T-helper 1 cell treated with Interleukin-12 subunit alpha and Interleukin-12 subunit beta and Interleukin-4 antibody, amounts not matched to agents 30 μg/mL and 1 μg/mL, for 36 hours (primary cell): Measurements from ENCODE around the gene CTAGE6.
"Not testable (repeated sequence)": the region's sequence is repeated elsewhere in the genome, so short reads cannot be mapped to it uniquely, and the experiment has no call there.

Source experiments
- H3K27ac Mint-ChIP-seq: one replicate; pipeline ENCODE4 v1.8.0; 2021; ENCODE audit warnings: mild to moderate bottlenecking, mixed read lengths
- H3K27me3 Mint-ChIP-seq: one replicate; pipeline ENCODE4 v1.8.0; 2021; ENCODE audit warnings: low read depth, mixed read lengths
- H3K36me3 Mint-ChIP-seq: one replicate; pipeline ENCODE4 v1.8.0; 2021; ENCODE audit warnings: low read depth, mixed read lengths
- H3K4me1 Mint-ChIP-seq: one replicate; pipeline ENCODE4 v1.8.0; 2021; ENCODE audit warnings: low read depth, mixed read lengths
- H3K4me3 Mint-ChIP-seq: one replicate; pipeline ENCODE4 v1.8.0; 2021; ENCODE audit warnings: mild to moderate bottlenecking, moderate library complexity, mixed read lengths
- H3K9me3 Mint-ChIP-seq: one replicate; pipeline ENCODE4 v1.8.0; 2021; ENCODE audit warnings: mixed read lengths

The CTAGE6 gene

DNA sequence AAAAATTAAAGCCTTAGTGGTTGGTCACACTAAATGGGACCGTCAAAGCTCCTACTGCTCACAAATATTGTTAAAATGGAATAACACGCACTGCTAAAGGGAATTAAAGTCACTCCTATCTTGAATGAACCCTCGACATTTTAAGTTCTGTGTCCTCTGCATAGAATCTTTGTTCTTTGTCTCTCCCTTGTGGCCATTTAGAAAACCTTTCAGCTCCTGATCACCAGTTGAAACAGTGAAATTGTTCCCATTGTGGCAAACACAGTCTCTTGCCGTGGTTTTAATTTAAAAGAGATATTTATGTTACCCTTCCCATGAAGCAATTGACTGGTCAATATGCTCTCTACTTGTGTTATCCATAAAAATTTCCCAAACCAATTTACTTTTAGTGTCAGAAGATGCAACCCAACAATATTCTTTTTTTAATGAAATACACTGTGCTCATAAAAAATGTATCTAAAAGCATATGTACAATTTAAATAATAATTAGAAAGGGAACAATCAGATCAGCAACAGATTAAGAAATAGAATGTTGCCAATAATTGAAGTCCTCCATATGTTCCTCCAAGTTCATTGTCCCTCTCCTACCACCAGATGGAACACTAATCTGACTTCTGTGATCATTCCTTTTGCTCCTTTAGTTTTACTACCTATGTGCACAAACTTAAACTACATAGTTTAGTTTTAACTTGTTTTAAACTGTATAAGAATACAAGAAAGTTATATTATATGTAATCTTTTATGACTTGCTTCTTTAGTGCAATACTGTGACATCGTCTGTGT is 20.3 kb downstream of the CTAGE6 start:
- not testable (repeated sequence) for H3K27ac Mint-ChIP-seq, H3K27me3 Mint-ChIP-seq, H3K9me3 Mint-ChIP-seq, H3K4me3 Mint-ChIP-seq
- Mint-ChIP-seq H3K4me1 (peaks cover 11% of the 10 kb centered on the region), H3K36me3 (peaks cover 17% of the 10 kb centered on the region)

DNA sequence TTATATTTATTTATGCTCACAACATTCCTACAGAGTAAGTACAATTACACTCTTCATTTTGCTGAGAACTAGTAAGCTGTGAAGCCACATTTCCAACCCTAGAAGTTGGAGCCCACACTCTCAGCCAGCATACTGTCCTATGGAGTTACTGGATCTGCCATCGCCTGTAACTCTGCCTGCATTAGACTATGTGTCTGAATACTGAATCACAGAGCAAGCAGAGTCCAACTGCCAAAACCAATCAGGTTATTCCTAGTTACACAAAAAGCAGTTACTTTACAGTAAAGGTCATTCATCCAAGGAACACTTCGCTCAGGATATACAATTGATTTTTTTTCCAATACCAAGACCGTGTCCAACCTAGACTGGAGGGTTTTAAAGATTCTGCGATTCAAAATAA is 21.5 kb downstream of the CTAGE6 start:
- Mint-ChIP-seq H3K9me3 (no peaks in the 10 kb centered on the region), H3K27me3 (no peaks in the 10 kb centered on the region), H3K4me1 (peaks cover 11% of the 10 kb centered on the region), H3K4me3 (no peak overlapping the region), H3K36me3 (peaks cover 24% of the 10 kb centered on the region), H3K27ac (no peak overlapping the region)

DNA sequence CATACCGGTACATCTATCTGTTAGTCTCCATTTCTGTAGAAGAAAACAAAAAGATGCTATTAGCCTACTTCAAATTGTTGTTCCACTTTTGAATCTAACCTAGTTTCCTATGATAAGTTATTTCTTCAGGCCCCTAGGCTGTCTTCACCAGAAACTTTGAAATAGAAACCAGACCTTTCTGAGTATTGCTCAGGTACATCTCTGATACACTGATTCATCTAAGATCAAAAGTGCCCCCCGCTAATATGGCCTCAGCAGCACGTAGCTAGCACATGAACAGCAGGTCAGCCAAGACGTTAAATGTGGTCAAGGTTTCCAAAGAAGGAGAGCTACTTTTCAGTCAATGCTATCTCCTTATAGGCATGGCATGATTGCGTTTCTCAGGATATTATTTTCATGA is 23.6 kb downstream of the CTAGE6 start:
- peaks cover 40% of the 10 kb centered on the region for H3K36me3 Mint-ChIP-seq
- no peak overlapping the region for H3K4me3 Mint-ChIP-seq
- peaks cover 14% of the 10 kb centered on the region for H3K4me1 Mint-ChIP-seq
- H3K9me3 Mint-ChIP-seq, result no peaks in the 10 kb centered on the region
- H3K27ac Mint-ChIP-seq, result no peak overlapping the region
- H3K27me3 Mint-ChIP-seq, result no peaks in the 10 kb centered on the region

DNA sequence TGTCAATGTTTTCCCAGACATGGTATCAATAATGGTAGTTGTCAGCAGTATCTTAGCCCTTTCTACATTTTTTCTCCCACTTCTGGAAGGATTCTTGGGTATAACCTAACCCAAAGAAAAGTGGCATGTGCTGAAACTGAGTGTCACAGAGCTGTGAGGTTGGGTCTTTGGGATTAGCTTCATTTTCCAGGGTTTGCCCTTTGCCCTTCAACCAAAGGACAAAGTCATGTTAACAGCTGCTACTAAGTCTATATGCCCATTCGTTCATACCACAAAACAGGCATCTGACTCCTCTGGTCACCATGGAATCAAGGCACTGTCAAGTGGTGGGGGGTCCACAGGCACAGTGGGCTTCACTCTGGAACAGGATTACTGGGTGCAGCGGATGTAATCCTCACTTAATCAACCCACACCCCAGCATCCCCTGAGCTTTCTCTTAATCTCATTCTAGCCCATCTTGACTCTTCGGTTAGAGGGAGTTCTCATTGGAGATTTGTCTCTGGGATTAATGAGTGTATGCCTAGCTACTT is 29.1 kb downstream of the CTAGE6 start:
- Mint-ChIP-seq H3K4me1 (peaks cover 3% of the 10 kb centered on the region), H3K36me3 (peaks cover 34% of the 10 kb centered on the region), H3K27me3 (no peaks in the 10 kb centered on the region), H3K4me3 (no peak overlapping the region), H3K27ac (no peak overlapping the region), H3K9me3 (no peaks in the 10 kb centered on the region)

DNA sequence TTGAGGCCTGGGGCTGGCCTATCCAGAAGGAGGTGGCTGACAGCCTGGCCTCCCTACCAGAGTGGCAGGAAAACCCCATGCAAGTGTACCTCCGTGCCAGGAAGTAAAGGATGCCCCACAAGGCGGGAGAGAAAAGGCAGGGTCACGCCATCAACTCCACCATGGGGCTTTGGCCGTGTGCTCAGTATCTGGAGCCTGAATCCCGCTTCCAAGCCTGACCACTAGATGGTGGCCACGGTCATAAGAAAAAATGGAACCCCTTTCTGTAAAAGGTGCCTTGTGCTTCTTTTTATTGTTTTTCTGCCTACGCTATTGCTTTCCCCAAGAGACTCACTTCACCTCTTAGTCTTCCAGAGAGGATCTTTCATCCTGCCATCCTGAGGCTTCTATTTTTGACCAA is 29.9 kb downstream of the CTAGE6 start:
- H3K27ac Mint-ChIP-seq, H3K4me1 Mint-ChIP-seq, H3K4me3 Mint-ChIP-seq, H3K27me3 Mint-ChIP-seq, H3K9me3 Mint-ChIP-seq: not testable (repeated sequence)
- H3K36me3 Mint-ChIP-seq, result peaks cover 34% of the 10 kb centered on the region

DNA sequence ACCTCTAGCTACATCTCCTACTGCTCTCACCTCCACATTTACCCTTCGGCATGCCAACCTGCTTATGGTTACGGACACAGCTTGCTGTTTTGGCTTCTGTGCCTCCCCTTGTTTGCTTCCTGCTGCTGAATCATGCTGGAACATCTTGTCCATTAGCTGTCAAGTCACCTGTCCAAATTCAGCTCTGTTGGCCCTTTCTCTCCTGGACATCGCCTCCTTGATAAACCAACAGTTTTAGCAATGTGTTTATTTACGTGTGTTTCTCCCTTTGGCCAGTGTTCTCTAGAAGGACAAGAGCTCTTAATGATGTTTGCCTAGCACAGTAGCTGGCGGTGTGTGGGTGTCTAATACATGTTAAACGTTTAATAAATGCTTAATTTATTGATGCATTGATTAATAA is 31.4 kb downstream of the CTAGE6 start:
- not testable (repeated sequence) for H3K4me1 Mint-ChIP-seq, H3K4me3 Mint-ChIP-seq, H3K27ac Mint-ChIP-seq, H3K27me3 Mint-ChIP-seq, H3K9me3 Mint-ChIP-seq
- peaks cover 27% of the 10 kb centered on the region for H3K36me3 Mint-ChIP-seq

DNA sequence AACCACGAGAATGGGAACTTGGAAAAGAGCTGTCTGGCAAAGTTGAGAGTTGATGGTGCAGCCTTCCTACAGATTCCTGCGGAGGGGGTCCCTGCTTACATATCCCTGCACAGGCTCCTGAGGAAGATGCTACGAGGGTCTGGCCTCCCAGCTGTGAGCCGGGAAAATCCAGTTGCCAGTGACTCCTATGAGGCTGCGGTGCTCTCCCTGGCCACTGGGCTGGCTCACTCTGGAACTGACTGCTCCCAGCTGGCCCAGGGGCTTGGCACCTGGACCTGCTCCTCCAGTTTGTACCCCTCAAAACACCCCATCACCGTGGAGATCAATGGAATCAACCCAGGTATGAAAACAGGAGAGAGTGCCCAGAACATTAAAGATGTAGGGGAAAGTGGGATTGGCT is 37.2 kb downstream of the CTAGE6 start:
- H3K27me3 Mint-ChIP-seq, H3K4me1 Mint-ChIP-seq, H3K9me3 Mint-ChIP-seq, H3K4me3 Mint-ChIP-seq, H3K27ac Mint-ChIP-seq, H3K36me3 Mint-ChIP-seq: not testable (repeated sequence)

DNA sequence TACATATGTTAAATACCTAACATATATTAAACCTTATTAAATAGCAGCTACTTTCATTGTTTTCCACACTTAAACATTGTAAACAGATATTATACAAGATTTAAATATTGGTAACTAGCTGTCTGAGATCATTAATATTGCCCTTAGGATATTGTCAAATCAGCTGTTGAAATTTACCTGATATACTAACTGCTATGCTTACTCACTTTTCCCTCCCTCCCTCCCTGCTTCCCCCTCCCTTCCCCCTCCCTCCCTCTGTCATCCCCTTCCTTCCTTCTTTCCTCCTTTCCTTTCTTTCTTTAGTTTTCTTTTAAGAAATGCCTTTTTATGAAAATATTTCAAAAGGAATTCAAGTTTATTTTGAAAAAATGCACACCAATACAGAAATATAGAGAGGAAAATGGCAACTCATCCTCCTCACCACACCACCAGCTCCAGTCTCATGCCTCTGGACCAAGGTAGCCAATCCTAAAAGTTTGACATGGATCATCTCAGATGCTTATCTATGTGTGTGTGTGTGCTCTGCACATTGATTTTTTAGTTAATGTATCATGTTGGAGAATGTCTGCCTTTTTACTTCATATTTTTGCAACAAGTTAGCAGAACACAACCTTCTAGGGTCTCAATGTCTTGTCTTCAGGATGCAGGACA is 41.8 kb downstream of the CTAGE6 start:
- not testable (repeated sequence) for H3K27me3 Mint-ChIP-seq, H3K4me3 Mint-ChIP-seq, H3K9me3 Mint-ChIP-seq, H3K27ac Mint-ChIP-seq, H3K36me3 Mint-ChIP-seq, H3K4me1 Mint-ChIP-seq

DNA sequence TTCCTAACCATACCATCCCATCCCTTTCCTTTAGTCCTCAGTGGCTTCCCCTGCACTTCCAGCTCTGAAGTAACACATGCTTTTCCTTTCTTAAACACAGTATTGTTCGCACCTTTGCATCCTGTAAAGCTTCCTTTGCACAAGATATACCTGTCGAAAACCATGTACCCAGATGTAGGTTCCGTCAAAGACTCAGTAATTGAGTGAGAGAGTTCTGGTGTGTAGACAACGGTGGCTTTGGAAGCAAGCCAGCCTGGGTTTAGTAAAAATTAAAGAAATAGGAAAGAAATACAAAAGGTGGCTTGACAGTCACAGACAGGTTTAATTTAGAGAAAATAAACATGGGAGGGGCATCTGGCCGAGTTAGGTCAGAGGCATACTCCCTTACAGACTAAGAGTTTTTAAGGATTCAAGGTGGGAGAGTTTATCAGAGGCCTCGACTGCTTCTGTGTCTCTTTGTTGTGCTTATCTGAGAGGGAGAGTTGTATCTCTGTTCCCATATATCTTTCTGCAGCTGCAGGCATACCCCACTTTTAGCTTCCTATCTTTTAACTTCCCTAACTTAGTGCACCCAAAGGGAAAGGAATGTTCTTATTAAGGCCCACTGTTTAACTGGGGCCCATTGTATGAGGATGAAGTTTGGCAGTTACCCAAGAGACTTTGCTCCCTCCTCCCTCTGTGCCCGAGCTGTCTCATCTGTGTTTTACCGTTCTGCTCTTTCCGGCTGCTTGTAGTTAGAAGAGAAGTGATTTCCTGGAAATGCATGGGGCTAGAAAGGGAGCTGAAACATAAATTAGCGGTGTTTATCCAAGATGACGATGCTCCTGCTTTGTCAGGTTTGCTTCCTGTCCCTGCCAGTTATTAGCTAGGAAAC is 42.7 kb downstream of the CTAGE6 start:
- H3K4me1 Mint-ChIP-seq, H3K27me3 Mint-ChIP-seq, H3K27ac Mint-ChIP-seq, H3K4me3 Mint-ChIP-seq, H3K36me3 Mint-ChIP-seq, H3K9me3 Mint-ChIP-seq: not testable (repeated sequence)

DNA sequence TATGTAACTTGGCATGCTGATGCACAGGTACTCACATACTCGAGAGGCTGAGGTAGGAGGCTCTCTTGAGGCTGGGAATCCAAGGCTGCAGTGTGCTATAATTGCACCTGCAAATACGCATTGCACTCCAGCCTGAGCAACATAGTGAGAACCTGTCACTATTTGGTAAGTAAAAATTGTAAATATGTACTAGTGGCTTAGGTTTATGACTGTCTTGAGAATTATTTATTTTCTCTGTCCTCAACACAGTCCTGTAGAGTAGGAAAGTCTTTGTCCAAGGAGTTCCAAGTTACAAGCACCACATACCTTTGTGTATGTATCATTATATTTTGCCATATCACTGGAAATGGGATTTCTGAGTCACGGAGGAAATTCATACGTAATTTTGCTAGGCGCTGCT is 45.1 kb downstream of the CTAGE6 start:
- H3K27me3 Mint-ChIP-seq, H3K36me3 Mint-ChIP-seq, H3K9me3 Mint-ChIP-seq: not testable (repeated sequence)

DNA sequence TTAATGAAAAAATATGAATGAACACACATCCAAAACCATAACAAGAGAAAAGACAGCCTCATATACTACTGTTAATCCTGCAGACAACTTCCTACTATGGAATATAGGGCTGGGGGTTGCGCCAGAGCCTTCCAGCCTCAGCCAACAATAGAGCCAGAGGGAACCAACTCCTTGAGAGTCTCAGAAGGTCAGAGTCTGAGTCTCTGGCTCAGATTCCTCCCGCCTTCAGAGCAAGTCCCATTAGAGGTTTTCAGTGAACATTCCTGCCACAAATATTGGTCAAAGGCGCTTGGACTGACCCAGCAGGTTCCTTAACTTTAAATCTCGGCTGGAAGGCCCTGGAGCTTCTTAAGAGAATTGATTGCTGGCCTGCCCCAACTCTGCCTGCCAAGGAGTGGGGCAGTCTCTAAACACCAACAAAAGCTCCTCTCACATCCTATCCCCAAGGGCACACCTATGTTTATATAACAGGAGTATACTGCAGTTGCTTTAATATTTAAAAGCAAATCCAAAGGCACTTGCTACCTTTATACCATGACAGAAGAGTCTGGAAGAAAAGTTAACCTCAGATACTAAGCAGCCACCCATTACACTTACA is 45.7 kb downstream of the CTAGE6 start:
- H3K4me3 Mint-ChIP-seq, H3K27me3 Mint-ChIP-seq: not testable (repeated sequence)

More for the DNA sequence above, 45.1 kb downstream of the CTAGE6 start:
- H3K4me3 Mint-ChIP-seq, H3K27ac Mint-ChIP-seq, H3K4me1 Mint-ChIP-seq: not testable (repeated sequence)

DNA sequence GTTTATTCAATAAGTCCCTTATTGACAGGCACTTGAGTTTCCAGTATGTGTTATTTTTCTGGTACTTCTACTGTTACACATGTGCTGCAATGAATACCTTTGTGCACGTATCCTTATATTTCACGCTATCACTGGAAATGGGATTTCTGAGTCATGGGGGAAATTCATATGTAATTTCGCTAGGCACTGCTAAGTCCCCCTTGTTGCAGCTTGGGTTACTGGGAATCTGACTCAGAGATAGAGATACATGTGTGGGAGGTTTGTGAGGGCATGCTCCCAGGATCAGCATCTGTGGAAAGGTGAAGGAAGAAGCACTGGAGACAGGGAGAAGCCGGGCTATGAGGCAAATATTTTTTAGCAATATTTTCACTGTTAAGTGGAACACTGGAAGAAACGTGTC is 47.6 kb downstream of the CTAGE6 start:
- H3K36me3 Mint-ChIP-seq, H3K4me1 Mint-ChIP-seq, H3K9me3 Mint-ChIP-seq, H3K27me3 Mint-ChIP-seq, H3K4me3 Mint-ChIP-seq, H3K27ac Mint-ChIP-seq: not testable (repeated sequence)

More for the DNA sequence above, 45.7 kb downstream of the CTAGE6 start:
- not testable (repeated sequence) for H3K4me1 Mint-ChIP-seq, H3K36me3 Mint-ChIP-seq, H3K27ac Mint-ChIP-seq, H3K9me3 Mint-ChIP-seq
